ENCODE results near the gene ZNF436. TPM values are rescaled to one million over a fixed set of nuclear protein-coding genes. Genes with fewer than 3 reads are reported as not detected.

Gene ZNF436
- total and polyA plus RNA-seq, 9 of the 15 experiments (the other 6 are each of a cell fraction or from before 2014, with no cell fraction given) = 2.1 to 11.3 (median 6.8) TPM

- no peak for TF ChIP-seq FOXO4 (CRISPR knock-in tag; IDR thresholded peaks at IDR 0.05)
- no peak for TF ChIP-seq NR0B1 (IDR thresholded peaks at IDR 0.05; ENCODE audit: partially characterized antibody)
- no peak for TF ChIP-seq ZMIZ1 (IDR thresholded peaks at IDR 0.05; ENCODE audit: low read depth in 2 of 2, low read length in 2 of 2)
- TF ChIP-seq FOXK1 (CRISPR knock-in tag; IDR thresholded peaks at IDR 0.05; ENCODE audit: borderline replicate concordance) = no peak
- no peak for TF ChIP-seq ATF6 (CRISPR knock-in tag; IDR thresholded peaks at IDR 0.05)
- TF ChIP-seq MAFF (IDR thresholded peaks at IDR 0.05; ENCODE audit: low read length) = peak; percentile 12; the same call in 1 of the 2 replicates
- TF ChIP-seq NCOA4 (IDR thresholded peaks at IDR 0.05; ENCODE audit: partially characterized antibody) = no peak
- TF ChIP-seq NELFE (IDR thresholded peaks at IDR 0.05; ENCODE audit: insufficient read depth, insufficient read length) = no peak
- TF ChIP-seq TCF7L2 (IDR thresholded peaks at IDR 0.05; ENCODE audit: low read depth, low read length) = no peak
- no peak for TF ChIP-seq CC2D1A (IDR thresholded peaks at IDR 0.05)
- TF ChIP-seq ZNF655 (CRISPR knock-in tag; IDR thresholded peaks at IDR 0.05) = no peak
- no peak for TF ChIP-seq KHSRP (IDR thresholded peaks at IDR 0.05)
- no peak for TF ChIP-seq PHF8 (IDR thresholded peaks at IDR 0.05; ENCODE audit: borderline replicate concordance, low read length)
- no peak for TF ChIP-seq ELF2 (CRISPR knock-in tag; IDR thresholded peaks at IDR 0.05)
- peak; percentile 74; the same call in 1 of the 2 replicates for TF ChIP-seq DPF2 (IDR thresholded peaks at IDR 0.05)
- no peak for TF ChIP-seq STAT5B (CRISPR knock-in tag; IDR thresholded peaks at IDR 0.05)
- TF ChIP-seq POLR2AphosphoS5 (IDR thresholded peaks at IDR 0.05; ENCODE audit: control insufficient read depth, insufficient read depth, low read depth, low read length) = peak; percentile 64; the same call in 1 of the 2 replicates
- TF ChIP-seq EGR1 (conservative IDR thresholded peaks at IDR 0.05) = no peak
Measured at GRCh38 chr1:23341931-23342692, 27.5 kb downstream of the ZNF436 start (continued).
